Transverse colon (tissue), 4 donors: ENCODE data around the gene HMX2. TPM values are rescaled to one million over a fixed set of nuclear protein-coding genes. Genes with fewer than 3 reads are reported as not detected.
A peak's percentile ranks its signal among the peaks of the same experiment; 100 is the strongest.

Experiments
- DNase-seq: peaks from one replicate; pipeline ENCODE4 v3.0.0-alpha.2; 2019
- H3K27ac ChIP-seq, 4 donors: fragments of 200-600 bp; sonication (generic); 2 replicates each; pipeline ENCODE4 v1.5.1; 2016 to 2018; ENCODE audit warnings: inconsistent platforms in 4 of 4
- H3K27me3 ChIP-seq: fragments of 200-600 bp; sonication (generic); 2 replicates; pipeline ENCODE4 v1.5.1; 2017; ENCODE audit warnings: inconsistent platforms
- H3K36me3 ChIP-seq, 4 donors: fragments of 200-600 bp; sonication (generic); 2 replicates each; pipeline ENCODE4 v1.5.1; 2017 to 2019; ENCODE audit warnings: inconsistent platforms in 4 of 4
- H3K4me1 ChIP-seq, 4 donors: fragments of 200-600 bp; sonication (generic); 2 replicates each; pipeline ENCODE4 v1.5.1; 2017 to 2020; ENCODE audit warnings: inconsistent platforms in 4 of 4
- H3K4me3 ChIP-seq, 4 donors: fragments of 200-600 bp; sonication (generic); 1 replicate in 1 of 4; 2 replicates in 3 of 4; pipeline versions ENCODE4 v1.5.1 to v1.6.1; 2017 to 2019; ENCODE audit warnings: inconsistent platforms in 4 of 4
- H3K9me3 ChIP-seq, 2 donors: fragments of 200-600 bp; sonication (generic); 2 replicates each; pipeline ENCODE4 v1.5.1; 2017 to 2019; ENCODE audit warnings: inconsistent platforms in 2 of 2
- CTCF ChIP-seq, 5 experiments: fragments of 200-600 bp in 3 of 5; fragments of 450-650 bp in 2 of 5; sonication (generic) in 3 of 5; IDR thresholded peaks; 1 replicate in 2 of 5; 2 replicates in 3 of 5; pipeline ENCODE4 v1.5.1; 2016 to 2017; ENCODE audit warnings: antibody characterized with exemption in 5 of 5, inconsistent platforms in 3 of 5, mild to moderate bottlenecking in 2 of 5, moderate library complexity in 1 of 5
- EP300 ChIP-seq: sonication (generic); formaldehyde crosslinking; IDR thresholded peaks from one replicate; pipeline ENCODE4 v1.6.1; 2017; ENCODE audit warnings: antibody characterized with exemption, low read depth
- POLR2A ChIP-seq: fragments of 450-650 bp; IDR thresholded peaks from one replicate; pipeline ENCODE4 v1.6.1; 2016; ENCODE audit warnings: antibody characterized with exemption, mild to moderate bottlenecking, moderate library complexity
- POLR2AphosphoS5 ChIP-seq, 3 donors: sonication (generic); formaldehyde crosslinking; IDR thresholded peaks; one replicate each; pipeline ENCODE4 v1.6.1; 2016; ENCODE audit warnings: antibody characterized with exemption in 3 of 3
- WGBS, 2 donors: methylation state at CpG; one replicate each; pipeline ENCODE4 v1.1.5; 2018; ENCODE audit warnings: low coverage in 1 of 2; 5-methylcytosine and 5-hydroxymethylcytosine counted together
- in situ Hi-C, 4 donors: fragments of 200-750 bp; cut with MboI; loops; one replicate each; pipeline versions ENCODE4 v1.15.0 to v1.15.1; 2017; ENCODE audit warnings: low sequenced_read_pairs in 3 of 4, low pct_ligation_motif_present in 1 of 4, low pct_unique_long_range_greater_than_20kb in 1 of 4
- intact Hi-C: fragments of 100-400 bp; cut with DNase I; formaldehyde crosslinking; loops from one replicate; pipeline ENCODE4 v1.15.1; 2023; ENCODE audit warnings: low total_unique reads
- total RNA-seq, 4 donors: library from RNA; depleted of rRNA; stranded (reverse); fragments of >200 nt; gene quantifications; one replicate each; pipeline ENCODE4 v1.1.0, GENCODE V29; 2016

HMX2 gene
- total RNA-seq, 4 donors from 2014 or later, result 0.41 to 0.64 TPM; not detected in 2

- TF ChIP-seq POLR2A, result no peak
- TF ChIP-seq POLR2AphosphoS5 (IDR thresholded peaks at IDR 0.05), result no peak
- TF ChIP-seq CTCF (IDR thresholded peaks at IDR 0.05), result no peak
- TF ChIP-seq EP300, result no peak
- peaks cover 13 to 58% (median 45%) of the 10 kb centered on the region in 4 donors for H3K4me1 ChIP-seq
- intact Hi-C loops (no loop called here), in situ Hi-C loops (no loop called here)
- no peaks in the 10 kb centered on the region for H3K36me3 ChIP-seq
- peak overlapping the region in 2 of 4 donors; percentile 7 to 47 for H3K4me3 ChIP-seq
- H3K9me3 ChIP-seq, result no peaks in the 10 kb centered on the region
- peaks cover 81% of the 10 kb centered on the region for H3K27me3 ChIP-seq
- 17 to 18% methylated on average over 14 to 34 of the region's 34 CpGs for WGBS, 2 donors
- no peak overlapping the region for H3K27ac ChIP-seq
- no peak for DNase-seq
Observed at GRCh38 chr10:123150271-123150985, 2.5 kb downstream of the HMX2 start.

GRCh38 chr10:123150986-123151736 lies 3.2 kb downstream of the HMX2 start:
- Histone ChIP-seq H3K27me3 (peaks cover 74% of the 10 kb centered on the region), H3K4me1 (peaks cover 18 to 58% (median 49%) of the 10 kb centered on the region in 4 donors), H3K4me3 (peak overlapping the region in 2 of 4 donors; percentile 7 to 39), H3K36me3 (peaks cover 0 to 2% (median under 1%) of the 10 kb centered on the region in 4 donors), H3K27ac (no peak overlapping the region), H3K9me3 (no peaks in the 10 kb centered on the region)
- intact Hi-C loops, result no loop called here
- 3% methylated on average over 56 of the region's 56 CpGs; no CpG with 5 or more reads in 1 of the 2 donors for WGBS, 2 donors
- TF ChIP-seq POLR2A, result no peak
- TF ChIP-seq EP300, result no peak
- no peak for TF ChIP-seq CTCF (IDR thresholded peaks at IDR 0.05)
- no peak for TF ChIP-seq POLR2AphosphoS5 (IDR thresholded peaks at IDR 0.05)
- in situ Hi-C loops, result no loop called here
- DNase-seq, result no peak

GRCh38 chr10:123151737-123152135 lies 3.8 kb downstream of the HMX2 start:
- Histone ChIP-seq H3K27me3 (peaks cover 68% of the 10 kb centered on the region), H3K4me3 (no peak overlapping the region), H3K4me1 (peaks cover 20 to 57% (median 48%) of the 10 kb centered on the region in 4 donors), H3K27ac (no peak overlapping the region), H3K9me3 (no peaks in the 10 kb centered on the region), H3K36me3 (peaks cover 0 to 8% (median 4%) of the 10 kb centered on the region in 4 donors)
- TF ChIP-seq CTCF (IDR thresholded peaks at IDR 0.05), result no peak
- TF ChIP-seq POLR2AphosphoS5 (IDR thresholded peaks at IDR 0.05), result peak in 1 of 3 donors; percentile 39
- intact Hi-C loops (no loop called here), in situ Hi-C loops (no loop called here)
- WGBS, 2 donors, result 23 to 25% methylated on average over 5 to 7 of the region's 7 CpGs
- no peak for DNase-seq

GRCh38 chr10:123153486-123154091 lies 5.7 kb downstream of the HMX2 start:
- H3K27me3 ChIP-seq, result peaks cover 49% of the 10 kb centered on the region
- no peaks in the 10 kb centered on the region for H3K9me3 ChIP-seq
- 36 to 67% methylated on average over 2 to 9 of the region's 9 CpGs for whole genome bisulfite sequencing, 2 donors
- no peak overlapping the region for H3K4me3 ChIP-seq
- H3K36me3 ChIP-seq, result peaks cover 0 to 17% (median 4%) of the 10 kb centered on the region in 4 donors
- in situ Hi-C loops, result no loop called here
- no peak overlapping the region for H3K27ac ChIP-seq
- H3K4me1 ChIP-seq, result peaks cover 20 to 55% (median 36%) of the 10 kb centered on the region in 4 donors
- DNase-seq, result no peak
- intact Hi-C loops, result no loop called here
- TF ChIP-seq POLR2AphosphoS5 (IDR thresholded peaks at IDR 0.05) (no peak), EP300 (no peak), POLR2A (no peak), CTCF (IDR thresholded peaks at IDR 0.05) (no peak)
